Neural cell (in vitro differentiated cells): ENCODE results near the gene ITGA8. TPM values are rescaled to one million over a fixed set of nuclear protein-coding genes. Genes with fewer than 3 reads are reported as not detected.

ENCODE experiments used
- H2AFZ ChIP-seq: fragments of 200-600, 300-800 bp; sonication (generic), shearing (Covaris generic); 2 replicates; pipeline ENCODE4 v1.6.0; 2014; ENCODE audit warnings: low read depth, mild to moderate bottlenecking, antibody characterized with exemption, low read length, moderate library complexity
- H3F3A ChIP-seq: fragments of 200-600 bp; shearing (Covaris generic); 2 replicates; pipeline ENCODE4 v1.6.1; 2016; ENCODE audit warnings: mild to moderate bottlenecking, moderate library complexity, mixed read lengths, antibody characterized with exemption, low read length; ENCODE audit not compliant: insufficient read depth, poor library complexity, severe bottlenecking
- H3K27ac ChIP-seq: fragments of 200-600, 300-800 bp; sonication (generic), shearing (Covaris generic); 2 replicates; pipeline ENCODE4 v1.5.1; 2014; ENCODE audit warnings: mild to moderate bottlenecking, low read length, moderate library complexity
- H3K27me3 ChIP-seq: fragments of 300-800, 200-600 bp; sonication (generic), shearing (Covaris generic); 2 replicates; pipeline ENCODE4 v1.6.0; 2014; ENCODE audit warnings: mild to moderate bottlenecking, low read depth, low read length, moderate library complexity; ENCODE audit not compliant: insufficient read depth
- H3K36me3 ChIP-seq: fragments of 300-800, 200-600 bp; sonication (generic), shearing (Covaris generic); 2 replicates; pipeline ENCODE4 v1.5.1; 2014; ENCODE audit warnings: mild to moderate bottlenecking, antibody characterized with exemption, low read length, moderate library complexity; ENCODE audit not compliant: insufficient read depth
- H3K4me2 ChIP-seq: fragments of 300-800, 200-600 bp; sonication (generic), shearing (Covaris generic); 2 replicates; pipeline ENCODE4 v1.6.0; 2014; ENCODE audit warnings: mild to moderate bottlenecking, low read length
- H3K4me3 ChIP-seq: fragments of 300-800, 200-600 bp; sonication (generic), shearing (Covaris generic); 2 replicates; pipeline ENCODE4 v1.5.1; 2014; ENCODE audit warnings: mild to moderate bottlenecking, low read length, moderate library complexity
- H3K79me2 ChIP-seq: fragments of 200-600 bp; shearing (Covaris generic); replicated peaks from 2 replicates; pipeline ENCODE4 v1.6.0; 2014; ENCODE audit warnings: mild to moderate bottlenecking, low read length, moderate library complexity; ENCODE audit not compliant: insufficient read depth
- H3K9ac ChIP-seq: fragments of 300-800, 200-600 bp; sonication (generic), shearing (Covaris generic); 2 replicates; pipeline ENCODE4 v1.6.1; 2016; ENCODE audit warnings: mild to moderate bottlenecking, low read length, mixed read lengths
- H3K9me2 ChIP-seq: fragments of 200-600 bp; shearing (Covaris generic); 2 replicates; pipeline ENCODE4 v1.6.1; 2016; ENCODE audit warnings: mild to moderate bottlenecking, low read length, mixed read lengths; ENCODE audit not compliant: insufficient read depth
- H3K9me3 ChIP-seq: fragments of 200-600, 300-800 bp; sonication (generic), shearing (Covaris generic); 2 replicates; pipeline ENCODE4 v1.6.1; 2016; ENCODE audit warnings: mild to moderate bottlenecking, mixed run types, low read length, moderate library complexity, mixed read lengths
- H4K20me1 ChIP-seq: fragments of 200-600 bp; shearing (Covaris generic); 2 replicates; pipeline ENCODE4 v1.6.1; 2016; ENCODE audit warnings: mild to moderate bottlenecking, mixed run types; ENCODE audit not compliant: insufficient read depth
- CTCF ChIP-seq: fragments of 450-650 bp; IDR thresholded peaks from 2 replicates; pipeline ENCODE4 v1.5.1; 2014; ENCODE audit warnings: antibody characterized with exemption, mild to moderate bottlenecking, moderate library complexity; ENCODE audit not compliant: poor library complexity, severe bottlenecking
- EP300 ChIP-seq: fragments of 450-650 bp; conservative IDR thresholded peaks from 2 replicates; pipeline ENCODE4 v1.6.1; 2014; ENCODE audit warnings: antibody characterized with exemption, mild to moderate bottlenecking, moderate library complexity; ENCODE audit not compliant: poor library complexity, severe bottlenecking
- EZH2 ChIP-seq: fragments of 200-600, 300-800 bp; shearing (Covaris generic), sonication (generic); IDR thresholded peaks from 2 replicates; pipeline ENCODE4 v1.6.1; 2014; ENCODE audit warnings: antibody characterized with exemption, low read length, borderline replicate concordance, mild to moderate bottlenecking; ENCODE audit not compliant: insufficient read depth, poor library complexity, severe bottlenecking
- POLR2AphosphoS5 ChIP-seq: IDR thresholded peaks from 2 replicates; pipeline ENCODE4 v1.6.1; 2012
- RAD21 ChIP-seq: fragments of 450-650 bp; conservative IDR thresholded peaks from 2 replicates; pipeline ENCODE4 v1.6.1; 2014; ENCODE audit warnings: antibody characterized with exemption, mild to moderate bottlenecking, moderate library complexity
- REST ChIP-seq: IDR thresholded peaks from 2 replicates; pipeline ENCODE4 v1.6.1; 2012; ENCODE audit warnings: borderline replicate concordance
- SMC3 ChIP-seq: fragments of 450-650 bp; conservative IDR thresholded peaks from 2 replicates; pipeline ENCODE4 v1.6.1; 2014; ENCODE audit warnings: antibody characterized with exemption, mild to moderate bottlenecking, moderate library complexity; ENCODE audit not compliant: poor library complexity
- polyA plus RNA-seq: library from polyadenylated mRNA; depleted of rRNA; stranded (reverse); fragments of >200 nt; gene quantifications from 2 replicates; pipeline ENCODE4 v1.2.3, GENCODE V29; 2014

ITGA8 gene
- polyA plus RNA-seq, 1 donor from 2014 or later = 0.11 TPM

GRCh38 chr10:15515202-15515601, 204.5 kb downstream of the ITGA8 start:
- H2AFZ ChIP-seq = no peak overlapping the region
- no peaks in the 10 kb centered on the region for H3K36me3 ChIP-seq
- no peak overlapping the region for H3K4me3 ChIP-seq
- no peaks in the 10 kb centered on the region for H3K9me3 ChIP-seq
- no peaks in the 10 kb centered on the region for H4K20me1 ChIP-seq
- no peaks in the 10 kb centered on the region for H3K27me3 ChIP-seq
- no peaks in the 10 kb centered on the region for H3F3A ChIP-seq
- no peaks in the 10 kb centered on the region for H3K9me2 ChIP-seq
- H3K9ac ChIP-seq = no peak overlapping the region
- TF ChIP-seq EZH2 (no peak), RAD21 (no peak)
- H3K79me2 ChIP-seq = no peaks in the 10 kb centered on the region
- H3K27ac ChIP-seq = no peak overlapping the region
- H3K4me2 ChIP-seq = no peak overlapping the region

- Histone ChIP-seq H3K36me3 (no peaks in the 10 kb centered on the region), H3K9me2 (no peaks in the 10 kb centered on the region), H3K4me2 (no peak overlapping the region), H3K79me2 (no peaks in the 10 kb centered on the region), H3K27ac (no peak overlapping the region), H4K20me1 (no peaks in the 10 kb centered on the region), H2AFZ (no peak overlapping the region), H3F3A (no peaks in the 10 kb centered on the region), H3K27me3 (no peaks in the 10 kb centered on the region), H3K9me3 (no peaks in the 10 kb centered on the region), H3K4me3 (no peak overlapping the region), H3K9ac (no peak overlapping the region)
- no peak for TF ChIP-seq POLR2AphosphoS5
- no peak for TF ChIP-seq CTCF
- no peak for TF ChIP-seq SMC3
Observed at GRCh38 chr10:15510963-15511362, 208.8 kb downstream of the ITGA8 start.

- H3K27me3 ChIP-seq = no peaks in the 10 kb centered on the region
- H4K20me1 ChIP-seq = no peaks in the 10 kb centered on the region
- H3F3A ChIP-seq = no peaks in the 10 kb centered on the region
- H3K27ac ChIP-seq = no peak overlapping the region
- H3K9me2 ChIP-seq = no peaks in the 10 kb centered on the region
- no peak overlapping the region for H3K4me3 ChIP-seq
- no peak overlapping the region for H3K9ac ChIP-seq
- H2AFZ ChIP-seq = no peak overlapping the region
- no peaks in the 10 kb centered on the region for H3K79me2 ChIP-seq
- H3K9me3 ChIP-seq = no peaks in the 10 kb centered on the region
- TF ChIP-seq EP300 (no peak), CTCF (no peak), SMC3 (no peak), REST (no peak)
- no peaks in the 10 kb centered on the region for H3K36me3 ChIP-seq
- no peak overlapping the region for H3K4me2 ChIP-seq
Observed at GRCh38 chr10:15505329-15505728, 214.4 kb downstream of the ITGA8 start.
